MM.1S (cell line): Measurements from ENCODE around the gene CACNA2D1.

Source experiments
- DNase-seq: peaks from one replicate; pipeline ENCODE4 v3.0.0-alpha.2; 2015
- H2AFZ ChIP-seq: fragments of 300-600 bp; sonication (generic); 2 replicates; pipeline ENCODE4 v1.6.0; 2016; ENCODE audit warnings: antibody characterized with exemption, low read length
- H3F3A ChIP-seq: fragments of 300-600 bp; sonication (generic); 2 replicates; pipeline ENCODE4 v1.6.1; 2016; ENCODE audit warnings: mild to moderate bottlenecking, antibody characterized with exemption, low read length, moderate library complexity, mixed read lengths; ENCODE audit not compliant: insufficient read depth
- H3K27ac ChIP-seq: fragments of 300-600 bp; sonication (generic); 2 replicates; pipeline ENCODE4 v1.5.1; 2016; ENCODE audit warnings: mild to moderate bottlenecking, low read length
- H3K27me3 ChIP-seq: fragments of 300-600 bp; sonication (generic); replicated peaks from 2 replicates; pipeline ENCODE4 v1.6.0; 2016; ENCODE audit warnings: low read length; ENCODE audit not compliant: insufficient read depth
- H3K36me3 ChIP-seq: fragments of 300-600 bp; sonication (generic); replicated peaks from 2 replicates; pipeline ENCODE4 v1.6.1; 2016; ENCODE audit warnings: mild to moderate bottlenecking, low read length, mixed read lengths; ENCODE audit not compliant: insufficient read depth
- H3K4me1 ChIP-seq: fragments of 300-600 bp; sonication (generic); 2 replicates; pipeline ENCODE4 v1.6.1; 2016; ENCODE audit warnings: low read length, mixed read lengths
- H3K4me2 ChIP-seq: fragments of 300-600 bp; sonication (generic); 2 replicates; pipeline ENCODE4 v1.6.0; 2016; ENCODE audit warnings: low read depth, low read length
- H3K4me3 ChIP-seq: fragments of 300-600 bp; sonication (generic); 2 replicates; pipeline ENCODE4 v1.5.1; 2016; ENCODE audit warnings: low read length, mixed read lengths
- H3K79me2 ChIP-seq: fragments of 300-600 bp; sonication (generic); 2 replicates; pipeline ENCODE4 v1.6.1; 2016; ENCODE audit warnings: mixed run types, low read length, mixed read lengths
- H3K9ac ChIP-seq: fragments of 300-600 bp; sonication (generic); 2 replicates; pipeline ENCODE4 v1.6.1; 2016; ENCODE audit warnings: low read length, mixed read lengths
- H3K9me2 ChIP-seq: fragments of 300-600 bp; sonication (generic); replicated peaks from 2 replicates; pipeline ENCODE4 v1.6.1; 2016; ENCODE audit warnings: mild to moderate bottlenecking, low read length, mixed read lengths; ENCODE audit not compliant: insufficient read depth
- H3K9me3 ChIP-seq: fragments of 300-600 bp; sonication (generic); replicated peaks from 2 replicates; pipeline ENCODE4 v1.6.1; 2016; ENCODE audit warnings: mild to moderate bottlenecking, low read length, mixed read lengths; ENCODE audit not compliant: insufficient read depth
- H4K20me1 ChIP-seq: fragments of 300-600 bp; sonication (generic); 2 replicates; pipeline ENCODE4 v1.6.1; 2016; ENCODE audit warnings: mild to moderate bottlenecking, low read length, moderate library complexity, mixed read lengths; ENCODE audit not compliant: insufficient read depth
- CTCF ChIP-seq: fragments of 300-600 bp; sonication (generic); IDR thresholded peaks from 2 replicates; pipeline ENCODE4 v1.5.1; 2016; ENCODE audit warnings: antibody characterized with exemption, low read length, mixed read lengths
- EZH2 ChIP-seq: fragments of 300-600 bp; sonication (generic); optimal IDR thresholded peaks from 2 replicates; pipeline ENCODE3; 2017; ENCODE audit warnings: low read depth, mild to moderate bottlenecking, antibody characterized with exemption, low read length, mixed read lengths
- EZH2phosphoT487 ChIP-seq: fragments of 300-600 bp; sonication (generic); IDR thresholded peaks from 2 replicates; pipeline ENCODE4 v1.6.1; 2018; ENCODE audit warnings: antibody characterized with exemption, low read length

The CACNA2D1 gene

GRCh38 chr7:81908220-81908619 is 535.4 kb downstream of the CACNA2D1 start:
- Histone ChIP-seq H3K27ac (no peak overlapping the region), H4K20me1 (no peaks in the 10 kb centered on the region), H3K79me2 (no peaks in the 10 kb centered on the region), H3K4me2 (no peak overlapping the region), H3F3A (no peaks in the 10 kb centered on the region), H3K9me3 (no peaks in the 10 kb centered on the region), H3K9me2 (no peaks in the 10 kb centered on the region), H3K4me1 (peaks cover 5% of the 10 kb centered on the region), H2AFZ (no peak overlapping the region), H3K36me3 (no peaks in the 10 kb centered on the region), H3K9ac (no peak overlapping the region), H3K27me3 (no peaks in the 10 kb centered on the region), H3K4me3 (no peak overlapping the region)
- TF ChIP-seq EZH2phosphoT487 = no peak
- TF ChIP-seq CTCF = no peak
- no peak for TF ChIP-seq EZH2
- no peak for DNase-seq

DNA sequence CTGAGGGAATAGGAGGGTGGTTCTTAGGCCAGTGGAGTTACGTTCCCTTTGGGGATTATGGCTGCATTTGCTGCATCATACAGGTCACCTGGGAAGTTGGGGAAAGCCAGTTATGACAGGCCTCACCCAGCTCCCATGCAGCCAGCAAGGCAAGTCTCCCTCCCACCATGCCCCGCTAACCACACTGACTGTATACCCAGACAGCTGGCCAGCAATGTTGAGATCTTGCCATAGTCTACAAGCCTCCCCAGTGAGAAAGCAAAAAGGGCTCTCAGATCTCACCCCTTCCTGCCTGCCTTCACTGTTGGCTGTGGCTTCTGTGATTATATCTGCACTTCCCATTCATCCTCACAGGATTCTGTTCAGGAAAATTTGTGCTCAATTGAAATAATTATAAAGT is 540.5 kb downstream of the CACNA2D1 start:
- no peak for DNase-seq
- Histone ChIP-seq H3K4me2 (peak overlapping the region; percentile 10; the same call in 1 of the 2 replicates), H2AFZ (no peak overlapping the region), H3K36me3 (no peaks in the 10 kb centered on the region), H3K79me2 (no peaks in the 10 kb centered on the region), H3K4me3 (no peak overlapping the region), H3K9me3 (no peaks in the 10 kb centered on the region), H3K9ac (no peak overlapping the region), H3K4me1 (peaks cover 16% of the 10 kb centered on the region), H3F3A (no peaks in the 10 kb centered on the region), H3K9me2 (no peaks in the 10 kb centered on the region), H4K20me1 (no peaks in the 10 kb centered on the region), H3K27ac (no peak overlapping the region), H3K27me3 (no peaks in the 10 kb centered on the region)
- TF ChIP-seq EZH2 (no peak), CTCF (no peak), EZH2phosphoT487 (no peak)

GRCh38 chr7:81902536-81902935 is 541.0 kb downstream of the CACNA2D1 start:
- no peaks in the 10 kb centered on the region for H3K27me3 ChIP-seq
- no peaks in the 10 kb centered on the region for H3K36me3 ChIP-seq
- peak overlapping the region; percentile 10; the same call in 1 of the 2 replicates for H3K4me2 ChIP-seq
- no peak overlapping the region for H3K27ac ChIP-seq
- TF ChIP-seq EZH2 (no peak), EZH2phosphoT487 (no peak), CTCF (no peak)
- H3K9me3 ChIP-seq = no peaks in the 10 kb centered on the region
- 0 out of 2 replicates have a peak overlapping the region, but pooled peaks have one; percentile 13 for H2AFZ ChIP-seq
- no peak for DNase-seq
- no peaks in the 10 kb centered on the region for H3K9me2 ChIP-seq
- H3K9ac ChIP-seq = no peak overlapping the region
- no peaks in the 10 kb centered on the region for H3K79me2 ChIP-seq
- H4K20me1 ChIP-seq = no peaks in the 10 kb centered on the region
- H3K4me1 ChIP-seq = peaks cover 16% of the 10 kb centered on the region
- H3F3A ChIP-seq = no peaks in the 10 kb centered on the region
- no peak overlapping the region for H3K4me3 ChIP-seq
